ENCODE data around the gene STUM.

DNA sequence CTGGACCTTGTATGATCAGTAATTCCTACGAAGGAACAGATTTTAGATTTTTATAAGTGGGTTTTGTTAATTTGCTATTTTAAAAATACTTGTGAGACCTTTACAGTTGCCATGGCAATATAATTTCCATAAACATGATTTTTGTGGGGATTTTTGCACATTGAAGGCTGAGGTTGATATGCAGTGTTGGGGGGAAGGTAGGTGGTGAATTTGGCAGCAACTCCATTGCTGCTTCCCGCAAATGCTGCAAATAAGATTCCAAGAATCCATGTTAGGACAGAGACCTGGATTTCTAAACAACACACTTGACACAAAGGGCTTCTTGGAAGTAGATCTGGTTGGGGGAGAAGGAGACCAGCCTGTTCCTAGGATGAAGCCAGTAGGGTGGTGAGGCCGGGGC, 18.2 kb downstream of the STUM start:
- TF ChIP-seq CTCF (IDR thresholded peaks at IDR 0.05; ENCODE audit: insufficient read depth, low read length, poor library complexity, severe bottlenecking): no peak
- no peak for TF ChIP-seq EZH2phosphoT487 (conservative IDR thresholded peaks at IDR 0.05; ENCODE audit: low read length)

Measured in SU-DHL-6 (cell line).